ENCODE measurements around the gene CSRNP3. TPM values are rescaled to one million over a fixed set of nuclear protein-coding genes. Genes with fewer than 3 reads are reported as not detected.

Gene CSRNP3
- total RNA-seq, 1 donor from 2014 or later = not detected

GRCh38 chr2:165499131-165499530, 29.6 kb downstream of the CSRNP3 start:
- CTCF ChIA-PET = no interaction called here
- no peak for TF ChIP-seq CTCF (IDR thresholded peaks at IDR 0.05)
- Mint-ChIP-seq H3K36me3 (ENCODE audit: low read depth) (no peaks in the 10 kb centered on the region), H3K4me1 (no peaks in the 10 kb centered on the region), H3K9me3 (no peaks in the 10 kb centered on the region), H3K4me3 (no peak overlapping the region), H3K27me3 (no peaks in the 10 kb centered on the region), H3K27ac (no peak overlapping the region)
- DNase-seq (no peak), ATAC-seq (ENCODE audit: low read depth) (no peak)
- intact Hi-C loops (cut with micrococcal nuclease) = no loop called here
- POLR2A ChIA-PET = no interaction called here

GRCh38 chr2:165500001-165500400, 30.5 kb downstream of the CSRNP3 start:
- Mint-ChIP-seq H3K27ac (no peak overlapping the region), H3K36me3 (ENCODE audit: low read depth) (no peaks in the 10 kb centered on the region), H3K4me1 (no peaks in the 10 kb centered on the region), H3K9me3 (no peaks in the 10 kb centered on the region), H3K4me3 (no peak overlapping the region), H3K27me3 (no peaks in the 10 kb centered on the region)
- ChIA-PET POLR2A (no interaction called here), CTCF (no interaction called here)
- DNase-seq = no peak
- intact Hi-C loops (cut with micrococcal nuclease) = no loop called here
- no peak for TF ChIP-seq CTCF (IDR thresholded peaks at IDR 0.05)
- no peak for ATAC-seq (ENCODE audit: low read depth)

DNA sequence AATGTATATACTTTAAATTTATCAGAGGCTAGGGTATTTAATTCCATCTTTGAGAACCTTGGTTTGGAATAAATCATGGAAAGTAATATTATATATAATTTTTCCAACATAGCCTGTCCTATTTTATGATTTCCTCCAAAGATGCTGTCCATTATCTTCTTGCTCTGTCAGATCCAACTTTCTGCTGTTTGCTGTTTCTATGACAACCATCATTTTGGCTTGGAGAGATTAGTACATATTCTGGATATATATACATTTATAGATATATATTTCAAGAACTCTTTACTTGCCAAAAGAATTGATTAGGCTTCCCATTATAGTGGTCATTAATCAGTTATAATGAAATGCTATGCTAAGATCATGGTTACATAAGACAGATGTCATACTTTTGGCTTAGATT, 31.3 kb downstream of the CSRNP3 start:
- Mint-ChIP-seq H3K27ac (no peak overlapping the region), H3K4me3 (no peak overlapping the region), H3K9me3 (no peaks in the 10 kb centered on the region), H3K4me1 (no peaks in the 10 kb centered on the region), H3K27me3 (no peaks in the 10 kb centered on the region), H3K36me3 (ENCODE audit: low read depth) (no peaks in the 10 kb centered on the region)
- TF ChIP-seq CTCF (IDR thresholded peaks at IDR 0.05) = no peak
- intact Hi-C loops (cut with micrococcal nuclease) = no loop called here
- DNase-seq (no peak), ATAC-seq (ENCODE audit: low read depth) (no peak)
- CTCF ChIA-PET = no interaction called here
- POLR2A ChIA-PET = no interaction called here

DNA sequence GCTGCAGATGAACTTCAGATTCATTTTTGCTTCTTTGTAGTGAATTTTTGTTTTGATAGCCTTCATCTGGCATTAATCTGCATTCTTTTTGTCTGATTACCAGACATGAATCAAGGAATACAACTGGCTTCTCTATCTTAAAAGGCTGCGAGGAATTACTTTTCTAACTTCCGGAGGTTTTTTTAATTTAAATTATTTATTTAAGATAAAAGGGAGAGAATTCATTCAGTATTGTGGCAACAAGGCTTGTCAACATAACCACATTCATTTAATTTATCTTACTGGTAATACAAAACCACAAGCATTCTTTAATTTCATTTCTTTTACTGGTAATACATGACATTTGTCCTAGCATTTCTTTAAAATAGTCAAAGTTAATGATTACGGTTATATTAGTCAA, 36.0 kb downstream of the CSRNP3 start:
- Mint-ChIP-seq H3K9me3 (no peaks in the 10 kb centered on the region), H3K27me3 (no peaks in the 10 kb centered on the region), H3K27ac (no peak overlapping the region), H3K4me1 (no peaks in the 10 kb centered on the region), H3K4me3 (no peak overlapping the region), H3K36me3 (ENCODE audit: low read depth) (no peaks in the 10 kb centered on the region)
- intact Hi-C loops (cut with micrococcal nuclease) = no loop called here
- ChIA-PET CTCF (no interaction called here), POLR2A (no interaction called here)
- no peak for ATAC-seq (ENCODE audit: low read depth)
- no peak for DNase-seq
- TF ChIP-seq CTCF (IDR thresholded peaks at IDR 0.05) = no peak

GRCh38 chr2:165508927-165509326, 39.4 kb downstream of the CSRNP3 start:
- no peak overlapping the region for H3K27ac Mint-ChIP-seq
- no peak for TF ChIP-seq CTCF (IDR thresholded peaks at IDR 0.05)
- no peak overlapping the region for H3K4me3 Mint-ChIP-seq
- H3K4me1 Mint-ChIP-seq = no peaks in the 10 kb centered on the region
- CTCF ChIA-PET = no interaction called here
- ATAC-seq (ENCODE audit: low read depth) = no peak
- H3K27me3 Mint-ChIP-seq = no peaks in the 10 kb centered on the region
- H3K36me3 Mint-ChIP-seq (ENCODE audit: low read depth) = no peaks in the 10 kb centered on the region
- intact Hi-C loops (cut with micrococcal nuclease) = no loop called here
- no peaks in the 10 kb centered on the region for H3K9me3 Mint-ChIP-seq
- no peak for DNase-seq
- POLR2A ChIA-PET = no interaction called here

All from activated B cell treated with CpG ODN at 0.5 μM for 24 hours (primary cell).